GM18505 (cell line): ENCODE measurements around the gene CD244.
"Not testable (repeated sequence)": the region's sequence is repeated elsewhere in the genome, so short reads cannot be mapped to it uniquely, and the experiment has no call there.

Experiments
- ATAC-seq: cut with Tn5 transposase; IDR thresholded peaks from one replicate; pipeline ENCODE4 v1.9.1; 2021; ENCODE audit not compliant: unreplicated experiment
- POLR2A ChIP-seq: IDR thresholded peaks from 4 replicates; pipeline ENCODE4 v1.6.1; 2011; ENCODE audit warnings: borderline replicate concordance; ENCODE audit not compliant: insufficient read depth, insufficient read length; ENCODE audit errors: extremely low read depth

The CD244 gene

GRCh38 chr1:160884579-160884978, 21.9 kb upstream of the CD244 start:
- TF ChIP-seq POLR2A, result no peak
- ATAC-seq, result no peak

GRCh38 chr1:160883581-160884513, 21.2 kb upstream of the CD244 start:
- no peak for ATAC-seq
- no peak for TF ChIP-seq POLR2A

- ATAC-seq, result no peak
- no peak for TF ChIP-seq POLR2A
These were observed 19.9 kb upstream of the CD244 start for GRCh38 chr1:160882582-160882981.

- ATAC-seq, result not testable (repeated sequence)
These were observed 18.6 kb upstream of the CD244 start for GRCh38 chr1:160881264-160881663.

- no peak for ATAC-seq
- no peak for TF ChIP-seq POLR2A
These were observed 17.5 kb upstream of the CD244 start for GRCh38 chr1:160880216-160880615.

- no peak for ATAC-seq
- TF ChIP-seq POLR2A, result no peak
These were observed 16.4 kb upstream of the CD244 start for GRCh38 chr1:160879056-160879455.

GRCh38 chr1:160877221-160877620, 14.5 kb upstream of the CD244 start:
- no peak for TF ChIP-seq POLR2A
- ATAC-seq, result no peak

- no peak for TF ChIP-seq POLR2A
- no peak for ATAC-seq
These were observed 13.6 kb upstream of the CD244 start for GRCh38 chr1:160876311-160876710.

- ATAC-seq, result not testable (repeated sequence)
These were observed 12.9 kb upstream of the CD244 start for GRCh38 chr1:160875591-160875990.

- no peak for TF ChIP-seq POLR2A
- no peak for ATAC-seq
These were observed 12.2 kb upstream of the CD244 start for GRCh38 chr1:160874935-160875334.

- ATAC-seq, result no peak
These were observed 5.5 kb upstream of the CD244 start for GRCh38 chr1:160868141-160868540.

GRCh38 chr1:160867651-160868050, 5.0 kb upstream of the CD244 start:
- ATAC-seq, result not testable (repeated sequence)

More at GRCh38 chr1:160868141-160868540, 5.5 kb upstream of the CD244 start:
- TF ChIP-seq POLR2A, result no peak

- no peak for TF ChIP-seq POLR2A
- no peak for ATAC-seq
These were observed 4.1 kb upstream of the CD244 start for GRCh38 chr1:160866695-160867260.

GRCh38 chr1:160866001-160866694, 3.5 kb upstream of the CD244 start:
- TF ChIP-seq POLR2A, result no peak
- ATAC-seq, result no peak
